HUES48 (cell line): Measurements from ENCODE around the gene FADD.
"Not testable (repeated sequence)": the region's sequence is repeated elsewhere in the genome, so short reads cannot be mapped to it uniquely, and the experiment has no call there.

Experiments used
- H3K27ac ChIP-seq: one replicate; pipeline ENCODE4 v1.7.0; 2013; ENCODE audit warnings: low read depth, low read length, inconsistent platforms
- H3K27me3 ChIP-seq: 2 replicates; pipeline ENCODE4 v1.6.1; 2013; ENCODE audit warnings: mild to moderate bottlenecking, low read length; ENCODE audit not compliant: control insufficient read depth, insufficient read depth
- H3K36me3 ChIP-seq: 2 replicates; pipeline ENCODE4 v1.6.1; 2013; ENCODE audit warnings: low read length; ENCODE audit not compliant: control insufficient read depth, insufficient read depth
- H3K4me1 ChIP-seq: 2 replicates; pipeline ENCODE4 v1.6.1; 2013; ENCODE audit warnings: mild to moderate bottlenecking, low read length; ENCODE audit not compliant: control insufficient read depth, insufficient read depth
- H3K4me3 ChIP-seq: 2 replicates; pipeline ENCODE4 v1.5.1; 2013; ENCODE audit warnings: mild to moderate bottlenecking, low read depth, low read length
- H3K9ac ChIP-seq: 2 replicates; pipeline ENCODE4 v1.6.1; 2013; ENCODE audit warnings: mild to moderate bottlenecking, low read depth, low read length, moderate library complexity
- H3K9me3 ChIP-seq: 2 replicates; pipeline ENCODE4 v1.6.1; 2013; ENCODE audit warnings: low read length; ENCODE audit not compliant: control insufficient read depth, insufficient read depth

FADD gene

GRCh38 chr11:70205766-70206165 lies 2.7 kb downstream of the FADD start:
- H3K27ac ChIP-seq: no peak overlapping the region
- no peaks in the 10 kb centered on the region for H3K9me3 ChIP-seq
- no peaks in the 10 kb centered on the region for H3K27me3 ChIP-seq
- H3K9ac ChIP-seq: no peak overlapping the region
- peaks cover 41% of the 10 kb centered on the region for H3K36me3 ChIP-seq
- no peak overlapping the region for H3K4me3 ChIP-seq
- peaks cover 14% of the 10 kb centered on the region for H3K4me1 ChIP-seq

GRCh38 chr11:70206226-70206981 lies 3.3 kb downstream of the FADD start:
- H3K9ac ChIP-seq: no peak overlapping the region
- H3K36me3 ChIP-seq: peaks cover 41% of the 10 kb centered on the region
- H3K4me3 ChIP-seq: no peak overlapping the region
- no peak overlapping the region for H3K27ac ChIP-seq
- peaks cover 14% of the 10 kb centered on the region for H3K4me1 ChIP-seq
- no peaks in the 10 kb centered on the region for H3K27me3 ChIP-seq
- no peaks in the 10 kb centered on the region for H3K9me3 ChIP-seq

- Histone ChIP-seq H3K4me3 (no peak overlapping the region), H3K27ac (no peak overlapping the region), H3K27me3 (no peaks in the 10 kb centered on the region), H3K9ac (no peak overlapping the region), H3K9me3 (no peaks in the 10 kb centered on the region), H3K36me3 (peaks cover 41% of the 10 kb centered on the region), H3K4me1 (peaks cover 14% of the 10 kb centered on the region)
These were observed 3.9 kb downstream of the FADD start for GRCh38 chr11:70206982-70207376.

- H3K4me1 ChIP-seq: peaks cover 18% of the 10 kb centered on the region
- H3K27ac ChIP-seq: no peak overlapping the region
- H3K9me3 ChIP-seq: no peaks in the 10 kb centered on the region
- H3K36me3 ChIP-seq: peaks cover 41% of the 10 kb centered on the region
- H3K4me3 ChIP-seq: no peak overlapping the region
- H3K9ac ChIP-seq: no peak overlapping the region
- H3K27me3 ChIP-seq: no peaks in the 10 kb centered on the region
These were observed 4.5 kb downstream of the FADD start for GRCh38 chr11:70207531-70208131.

- Histone ChIP-seq H3K4me3 (no peak overlapping the region), H3K9ac (no peak overlapping the region), H3K27me3 (no peaks in the 10 kb centered on the region), H3K27ac (no peak overlapping the region), H3K36me3 (peaks cover 41% of the 10 kb centered on the region), H3K4me1 (peaks cover 13% of the 10 kb centered on the region), H3K9me3 (no peaks in the 10 kb centered on the region)
These were observed 6.4 kb downstream of the FADD start for GRCh38 chr11:70209391-70209912.

GRCh38 chr11:70210051-70210501 lies 7.0 kb downstream of the FADD start:
- H3K4me3 ChIP-seq: no peak overlapping the region
- peaks cover 7% of the 10 kb centered on the region for H3K4me1 ChIP-seq
- no peaks in the 10 kb centered on the region for H3K27me3 ChIP-seq
- no peak overlapping the region for H3K27ac ChIP-seq
- H3K9me3 ChIP-seq: no peaks in the 10 kb centered on the region
- peaks cover 37% of the 10 kb centered on the region for H3K36me3 ChIP-seq
- no peak overlapping the region for H3K9ac ChIP-seq

- no peak overlapping the region for H3K4me3 ChIP-seq
- H3K9ac ChIP-seq: no peak overlapping the region
- no peaks in the 10 kb centered on the region for H3K27me3 ChIP-seq
- H3K27ac ChIP-seq: no peak overlapping the region
- peaks cover 7% of the 10 kb centered on the region; the same call in 1 of the 2 replicates for H3K4me1 ChIP-seq
- H3K36me3 ChIP-seq: peaks cover 32% of the 10 kb centered on the region
- H3K9me3 ChIP-seq: no peaks in the 10 kb centered on the region
These were observed 7.4 kb downstream of the FADD start for GRCh38 chr11:70210530-70210929.

- Histone ChIP-seq H3K27ac (peak overlapping the region; percentile 60), H3K9ac (no peak overlapping the region), H3K4me1 (peaks cover 7% of the 10 kb centered on the region; the same call in 1 of the 2 replicates), H3K27me3 (no peaks in the 10 kb centered on the region), H3K36me3 (peaks cover 14% of the 10 kb centered on the region), H3K9me3 (no peaks in the 10 kb centered on the region), H3K4me3 (no peak overlapping the region)
These were observed 9.2 kb downstream of the FADD start for GRCh38 chr11:70212227-70212811.

- H3K27ac ChIP-seq, H3K27me3 ChIP-seq, H3K36me3 ChIP-seq, H3K9ac ChIP-seq, H3K9me3 ChIP-seq, H3K4me1 ChIP-seq, H3K4me3 ChIP-seq: not testable (repeated sequence)
These were observed 14.3 kb downstream of the FADD start for GRCh38 chr11:70217388-70217787.

GRCh38 chr11:70218076-70218475 lies 15.0 kb downstream of the FADD start:
- not testable (repeated sequence) for H3K9me3 ChIP-seq, H3K36me3 ChIP-seq, H3K27me3 ChIP-seq, H3K27ac ChIP-seq, H3K4me3 ChIP-seq, H3K9ac ChIP-seq, H3K4me1 ChIP-seq

- no peaks in the 10 kb centered on the region for H3K36me3 ChIP-seq
- peak overlapping the region; percentile 39 for H3K27ac ChIP-seq
- no peak overlapping the region for H3K4me3 ChIP-seq
- H3K27me3 ChIP-seq: no peaks in the 10 kb centered on the region
- no peak overlapping the region for H3K9ac ChIP-seq
- no peaks in the 10 kb centered on the region for H3K9me3 ChIP-seq
- H3K4me1 ChIP-seq: no peaks in the 10 kb centered on the region; the same call in 1 of the 2 replicates
These were observed 17.0 kb downstream of the FADD start for GRCh38 chr11:70220136-70220535.
